Panc1 (cell line): ENCODE data around the gene CDH23. TPM values are rescaled to one million over a fixed set of nuclear protein-coding genes. Genes with fewer than 3 reads are reported as not detected.

Source experiments
- ATAC-seq: fragments of 200-7000 bp; cut with Tn5 transposase; 2 replicates; pipeline ENCODE4 v1.9.1; 2020; ENCODE audit warnings: mild to moderate bottlenecking, moderate library complexity
- BruUV-seq: library from RNA; stranded (reverse); fragments of 400-500 nt; replicated peaks from 2 replicates; lab custom pipeline; 2021; lab: Mats Ljungman, UMichigan
- CTCF ChIA-PET: fragments of 300-600 bp; sonication (Branson Sonifier 250); formaldehyde crosslinking; loops from one replicate; lab custom pipeline; 2022; ENCODE audit warnings: antibody characterized with exemption; lab: Charles Lee
- POLR2A ChIA-PET: fragments of 300-600 bp; sonication (Branson Sonifier 250); formaldehyde crosslinking; loops from one replicate; lab custom pipeline; 2022; ENCODE audit warnings: antibody characterized with exemption; lab: Charles Lee
- DNase-seq: peaks from one replicate; pipeline ENCODE4 v3.0.0-alpha.2; 2010; ENCODE audit warnings: low read depth, low spot score
- H3K27ac ChIP-seq: 2 replicates; pipeline ENCODE4 v1.5.1; 2011; ENCODE audit warnings: mild to moderate bottlenecking, low read length, inconsistent platforms
- H3K27me3 ChIP-seq: fragments of 200-500 bp; sonication (Bioruptor generic); 2 replicates; pipeline ENCODE4 v1.6.0; 2014; ENCODE audit warnings: low read length, inconsistent platforms; ENCODE audit not compliant: control insufficient read depth, insufficient read depth
- H3K36me3 ChIP-seq: fragments of 200-500 bp; sonication (Bioruptor generic); 2 replicates; pipeline ENCODE4 v1.5.1; 2014; ENCODE audit warnings: inconsistent platforms, mild to moderate bottlenecking, low read length, moderate library complexity; ENCODE audit not compliant: control insufficient read depth, insufficient read depth
- H3K4me1 ChIP-seq: 2 replicates; pipeline ENCODE4 v1.5.1; 2011; ENCODE audit warnings: inconsistent platforms, mild to moderate bottlenecking, low read length, moderate library complexity; ENCODE audit not compliant: control insufficient read depth, insufficient read depth
- H3K4me3 ChIP-seq, 2 experiments: 2 replicates each; pipeline ENCODE4 v1.5.1; 2011 to 2012; ENCODE audit warnings: low read depth in 2 of 2, low read length in 2 of 2, mild to moderate bottlenecking in 2 of 2, inconsistent platforms in 1 of 2, moderate library complexity in 1 of 2
- H3K9me3 ChIP-seq: fragments of 200-500 bp; sonication (Bioruptor generic); 2 replicates; pipeline ENCODE4 v1.5.1; 2014; ENCODE audit warnings: low read depth, mild to moderate bottlenecking, inconsistent platforms, low read length, moderate library complexity; ENCODE audit not compliant: control insufficient read depth, insufficient read depth
- CTCF ChIP-seq: fragments of 450-650 bp; IDR thresholded peaks from 2 replicates; pipeline ENCODE4 v1.5.1; 2017; ENCODE audit warnings: mild to moderate bottlenecking
- POLR2AphosphoS5 ChIP-seq: IDR thresholded peaks from 2 replicates; pipeline ENCODE4 v1.6.1; 2012; ENCODE audit warnings: mild to moderate bottlenecking, low read depth, low read length, moderate library complexity
- SIN3A ChIP-seq: IDR thresholded peaks from 2 replicates; pipeline ENCODE4 v1.6.1; 2012; ENCODE audit warnings: low read depth, mild to moderate bottlenecking, low read length, moderate library complexity, borderline replicate concordance; ENCODE audit not compliant: insufficient read depth
- TCF7L2 ChIP-seq: IDR thresholded peaks from 2 replicates; pipeline ENCODE4 v1.6.1; 2011; ENCODE audit warnings: mild to moderate bottlenecking, low read depth, low read length, inconsistent platforms
- in situ Hi-C: cut with HindIII; loops from 2 replicates; pipeline ENCODE4 v1.10.0; 2016; ENCODE audit warnings: low sequenced_read_pairs, low pct_unique_long_range_greater_than_20kb
- intact Hi-C: fragments of 100-400 bp; cut with micrococcal nuclease; formaldehyde crosslinking; loops from one replicate; pipeline ENCODE4 v1.10.0; 2022; ENCODE audit not compliant: unreplicated experiment
- total RNA-seq: library from RNA; stranded (reverse); gene quantifications from one replicate; pipeline ENCODE4 v1.2.1, GENCODE V29; 2021; ENCODE audit not compliant: unreplicated experiment
- TF ChIP-seq, protein P1 (sequence below), 2 experiments: IDR thresholded peaks; 2 replicates each; pipeline ENCODE4 v1.6.1; 2011 to 2012; ENCODE audit warnings: low read depth in 2 of 2, control low read depth in 1 of 2, low read length in 1 of 2, mild to moderate bottlenecking in 1 of 2, moderate library complexity in 1 of 2; ENCODE audit not compliant: insufficient read depth in 1 of 2

CDH23 gene
- total RNA-seq, 1 experiment from 2014 or later: 2.7 TPM

- H3K36me3 ChIP-seq: no peaks in the 10 kb centered on the region
- no peak for ATAC-seq
- intact Hi-C loops (no loop called here), in situ Hi-C loops (no loop called here)
- TF ChIP-seq POLR2AphosphoS5: no peak
- TF ChIP-seq, protein P1, sequence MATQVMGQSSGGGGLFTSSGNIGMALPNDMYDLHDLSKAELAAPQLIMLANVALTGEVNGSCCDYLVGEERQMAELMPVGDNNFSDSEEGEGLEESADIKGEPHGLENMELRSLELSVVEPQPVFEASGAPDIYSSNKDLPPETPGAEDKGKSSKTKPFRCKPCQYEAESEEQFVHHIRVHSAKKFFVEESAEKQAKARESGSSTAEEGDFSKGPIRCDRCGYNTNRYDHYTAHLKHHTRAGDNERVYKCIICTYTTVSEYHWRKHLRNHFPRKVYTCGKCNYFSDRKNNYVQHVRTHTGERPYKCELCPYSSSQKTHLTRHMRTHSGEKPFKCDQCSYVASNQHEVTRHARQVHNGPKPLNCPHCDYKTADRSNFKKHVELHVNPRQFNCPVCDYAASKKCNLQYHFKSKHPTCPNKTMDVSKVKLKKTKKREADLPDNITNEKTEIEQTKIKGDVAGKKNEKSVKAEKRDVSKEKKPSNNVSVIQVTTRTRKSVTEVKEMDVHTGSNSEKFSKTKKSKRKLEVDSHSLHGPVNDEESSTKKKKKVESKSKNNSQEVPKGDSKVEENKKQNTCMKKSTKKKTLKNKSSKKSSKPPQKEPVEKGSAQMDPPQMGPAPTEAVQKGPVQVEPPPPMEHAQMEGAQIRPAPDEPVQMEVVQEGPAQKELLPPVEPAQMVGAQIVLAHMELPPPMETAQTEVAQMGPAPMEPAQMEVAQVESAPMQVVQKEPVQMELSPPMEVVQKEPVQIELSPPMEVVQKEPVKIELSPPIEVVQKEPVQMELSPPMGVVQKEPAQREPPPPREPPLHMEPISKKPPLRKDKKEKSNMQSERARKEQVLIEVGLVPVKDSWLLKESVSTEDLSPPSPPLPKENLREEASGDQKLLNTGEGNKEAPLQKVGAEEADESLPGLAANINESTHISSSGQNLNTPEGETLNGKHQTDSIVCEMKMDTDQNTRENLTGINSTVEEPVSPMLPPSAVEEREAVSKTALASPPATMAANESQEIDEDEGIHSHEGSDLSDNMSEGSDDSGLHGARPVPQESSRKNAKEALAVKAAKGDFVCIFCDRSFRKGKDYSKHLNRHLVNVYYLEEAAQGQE (IDR thresholded peaks at IDR 0.05; ENCODE audit: insufficient read depth in 1 of 2, low read depth in 2 of 2, low read length in 1 of 2): no peak
- TF ChIP-seq TCF7L2: no peak
- no peak for TF ChIP-seq CTCF
- no peak for TF ChIP-seq SIN3A
- DNase-seq: no peak
- H3K9me3 ChIP-seq: no peaks in the 10 kb centered on the region
- H3K4me3 ChIP-seq: no peak overlapping the region
- no TSS peak for BruUV-seq
- peaks cover 6% of the 10 kb centered on the region for H3K4me1 ChIP-seq
- ChIA-PET POLR2A (no interaction called here), CTCF (interaction anchor here (1.2 kb wide), 1 partner anchor 34 kb away, joined by 3 read pairs; no protein-coding TSS in a partner anchor)
- no peak overlapping the region for H3K27ac ChIP-seq
- no peaks in the 10 kb centered on the region for H3K27me3 ChIP-seq
Observed at GRCh38 chr10:71718165-71718698, 321.5 kb downstream of the CDH23 start.

GRCh38 chr10:71719042-71719441 lies 322.3 kb downstream of the CDH23 start:
- CTCF ChIA-PET: interaction anchor here (1.2 kb wide), 1 partner anchor 33 kb away, joined by 3 read pairs; no protein-coding TSS in a partner anchor
- TF ChIP-seq POLR2AphosphoS5 (no peak), SIN3A (no peak), TCF7L2 (no peak), CTCF (no peak)
- TF ChIP-seq, protein P1 (IDR thresholded peaks at IDR 0.05; ENCODE audit: insufficient read depth in 1 of 2, low read depth in 2 of 2, low read length in 1 of 2): no peak

More at GRCh38 chr10:71719042-71719441, 322.3 kb downstream of the CDH23 start:
- H3K4me1 ChIP-seq: no peaks in the 10 kb centered on the region
- no peak overlapping the region; the same call in 1 of the 2 replicates for H3K27ac ChIP-seq
- intact Hi-C loops: no loop called here
- no TSS peak for BruUV-seq
- no peak for ATAC-seq
- DNase-seq: no peak
- in situ Hi-C loops: no loop called here
- POLR2A ChIA-PET: no interaction called here
- no peaks in the 10 kb centered on the region for H3K27me3 ChIP-seq
- no peaks in the 10 kb centered on the region for H3K36me3 ChIP-seq
- H3K4me3 ChIP-seq: no peak overlapping the region
- H3K9me3 ChIP-seq: no peaks in the 10 kb centered on the region
